GM19455 (cell line): Measurements from ENCODE around the gene CYB5R4.

Source experiments
- ATAC-seq: cut with Tn5 transposase; IDR thresholded peaks from one replicate; pipeline ENCODE4 v1.9.1; 2021; ENCODE audit not compliant: unreplicated experiment

The CYB5R4 gene, protein sequence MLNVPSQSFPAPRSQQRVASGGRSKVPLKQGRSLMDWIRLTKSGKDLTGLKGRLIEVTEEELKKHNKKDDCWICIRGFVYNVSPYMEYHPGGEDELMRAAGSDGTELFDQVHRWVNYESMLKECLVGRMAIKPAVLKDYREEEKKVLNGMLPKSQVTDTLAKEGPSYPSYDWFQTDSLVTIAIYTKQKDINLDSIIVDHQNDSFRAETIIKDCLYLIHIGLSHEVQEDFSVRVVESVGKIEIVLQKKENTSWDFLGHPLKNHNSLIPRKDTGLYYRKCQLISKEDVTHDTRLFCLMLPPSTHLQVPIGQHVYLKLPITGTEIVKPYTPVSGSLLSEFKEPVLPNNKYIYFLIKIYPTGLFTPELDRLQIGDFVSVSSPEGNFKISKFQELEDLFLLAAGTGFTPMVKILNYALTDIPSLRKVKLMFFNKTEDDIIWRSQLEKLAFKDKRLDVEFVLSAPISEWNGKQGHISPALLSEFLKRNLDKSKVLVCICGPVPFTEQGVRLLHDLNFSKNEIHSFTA

DNA sequence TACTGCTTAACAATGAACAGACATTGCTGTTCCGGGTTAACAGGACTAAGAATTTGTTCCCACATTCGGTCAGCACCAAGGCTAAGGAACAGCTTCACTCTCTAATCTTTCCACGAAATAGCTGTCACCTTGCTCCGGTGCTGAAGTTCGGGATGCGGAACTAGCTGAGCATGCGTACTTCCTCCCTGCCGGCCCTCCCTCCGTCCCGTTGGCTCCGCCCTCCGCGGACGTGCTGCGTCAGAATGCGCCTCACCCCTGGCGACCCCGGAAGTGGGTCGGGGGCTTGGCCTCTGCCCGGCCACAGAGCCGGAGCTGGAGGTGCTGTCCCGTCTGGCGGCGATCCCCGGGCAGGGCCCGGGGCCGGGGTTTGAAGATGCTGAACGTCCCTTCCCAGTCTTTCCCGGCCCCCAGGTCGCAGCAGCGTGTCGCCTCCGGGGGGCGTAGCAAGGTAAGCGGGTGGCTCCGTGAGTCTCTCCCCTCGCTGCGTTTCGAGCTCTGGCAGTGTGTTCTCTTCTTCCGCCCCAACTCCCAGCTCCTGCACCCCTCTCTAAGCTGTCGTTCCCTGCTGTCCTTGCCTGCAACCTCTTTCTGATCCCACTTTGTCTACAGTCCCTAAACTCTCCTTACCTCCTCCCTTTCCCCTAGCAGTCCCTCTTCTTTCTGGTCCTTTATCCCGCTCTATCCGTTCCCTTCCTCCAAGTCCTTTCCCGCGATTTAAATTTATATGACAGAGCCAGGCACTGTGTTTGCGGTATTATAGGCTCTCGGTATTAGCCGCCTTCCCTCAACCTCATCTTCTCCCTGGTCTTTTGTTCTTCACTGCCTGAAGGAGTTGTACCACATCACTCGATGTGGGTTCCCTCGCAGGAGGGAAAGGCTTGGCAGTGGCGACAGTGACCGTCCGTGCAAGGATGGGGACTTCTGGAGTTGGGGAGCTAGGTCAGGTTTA, at the start of gene CYB5R4:
Gene CYB5R4, plus strand, starts transcription at position 280 of the 949 bp plus-strand sequence. Its CDS starts 94 bp downstream, at position 374.
- peak; percentile 99 for ATAC-seq

DNA sequence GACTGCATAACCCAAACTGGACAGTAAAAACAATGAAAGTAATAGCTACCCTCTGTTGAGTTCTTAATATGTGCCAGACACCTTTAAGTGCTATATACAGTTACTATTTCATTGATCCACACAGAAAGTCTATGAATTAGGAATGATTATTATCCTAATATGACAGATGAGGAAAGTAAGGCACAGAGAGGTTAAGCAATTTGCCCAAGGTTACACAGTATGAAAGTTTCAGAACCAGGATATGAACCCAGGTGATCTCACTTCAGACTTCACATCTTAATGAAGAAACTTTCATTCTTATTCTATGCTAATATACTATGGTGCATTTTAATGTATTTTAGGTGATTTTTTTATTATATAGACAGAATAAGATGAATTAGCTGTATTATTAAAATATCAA, 46.9 kb upstream of the CYB5R4 start:
- ATAC-seq = no peak

DNA sequence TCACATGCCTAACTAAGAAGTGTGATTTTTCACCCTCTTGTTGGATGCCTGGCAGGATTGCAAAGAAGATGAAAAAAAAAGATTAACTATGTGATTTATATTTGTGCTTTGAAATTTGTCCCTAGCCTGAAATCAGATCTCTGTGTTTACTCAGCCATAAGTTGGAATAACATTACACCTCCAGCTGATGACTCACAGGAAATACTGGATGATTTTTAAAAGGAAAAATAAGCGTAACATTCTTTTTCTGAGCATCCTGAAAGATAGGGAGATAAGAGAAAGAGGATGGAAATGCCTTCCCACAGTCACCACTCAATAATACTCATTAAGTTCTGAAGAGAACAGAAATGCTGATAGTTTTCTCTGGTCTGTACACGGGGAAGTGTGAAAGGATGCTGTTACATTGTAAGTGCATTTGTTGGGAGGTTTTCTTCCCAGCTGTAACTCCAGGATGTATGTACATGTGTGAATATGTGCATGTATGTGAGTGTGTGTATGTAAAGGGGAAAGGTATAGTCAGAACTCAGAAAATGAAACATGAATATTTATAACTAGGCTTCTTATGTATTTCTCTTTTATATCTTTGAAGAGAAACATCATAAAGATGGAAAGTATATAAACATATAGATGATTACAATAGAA, 43.7 kb upstream of the CYB5R4 start:
- ATAC-seq = no peak

DNA sequence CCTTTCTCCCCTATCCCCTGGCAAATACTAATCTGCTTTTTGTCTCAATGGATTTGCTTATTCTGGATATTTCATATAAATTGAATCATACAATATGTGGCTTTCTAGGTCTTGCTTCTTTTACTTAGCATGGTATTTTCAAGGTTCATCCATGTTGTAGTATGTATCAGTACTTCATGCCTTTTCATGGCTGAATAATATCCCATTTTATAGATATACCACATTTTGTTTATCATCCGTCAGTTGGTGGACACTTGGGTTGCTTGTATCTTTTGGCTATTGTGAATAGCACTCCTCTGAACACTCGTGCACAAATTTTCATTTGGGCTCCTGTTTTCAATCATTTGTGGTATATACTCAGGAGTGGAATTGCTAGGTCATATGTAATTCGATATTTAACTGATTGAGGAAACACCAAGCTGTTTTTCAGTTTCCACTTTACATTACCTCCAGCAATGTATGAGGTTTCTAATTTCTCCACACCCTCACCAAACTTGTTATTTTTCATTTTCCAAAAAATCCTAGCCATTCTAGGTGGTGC, 36.8 kb upstream of the CYB5R4 start:
- no peak for ATAC-seq

DNA sequence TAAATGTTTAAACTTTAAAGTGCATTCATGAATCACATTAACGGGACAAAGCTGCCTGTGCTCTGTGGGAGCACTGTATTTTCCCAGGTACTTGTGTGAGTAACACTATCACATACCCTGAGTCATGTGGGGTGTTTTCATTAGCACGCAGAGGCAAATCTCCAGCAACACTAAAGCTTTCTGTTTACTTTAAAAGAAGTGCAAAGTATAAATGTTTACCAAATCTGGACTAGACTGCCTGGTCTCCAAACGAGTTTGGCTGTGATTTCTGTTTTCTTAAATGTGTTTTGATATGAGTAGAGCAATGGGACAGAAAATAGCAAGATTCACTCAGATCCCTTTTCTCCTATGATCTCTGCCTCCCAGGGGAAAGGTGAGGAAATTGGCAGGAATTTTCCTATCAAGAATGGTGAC, 35.1 kb upstream of the CYB5R4 start:
- no peak for ATAC-seq

DNA sequence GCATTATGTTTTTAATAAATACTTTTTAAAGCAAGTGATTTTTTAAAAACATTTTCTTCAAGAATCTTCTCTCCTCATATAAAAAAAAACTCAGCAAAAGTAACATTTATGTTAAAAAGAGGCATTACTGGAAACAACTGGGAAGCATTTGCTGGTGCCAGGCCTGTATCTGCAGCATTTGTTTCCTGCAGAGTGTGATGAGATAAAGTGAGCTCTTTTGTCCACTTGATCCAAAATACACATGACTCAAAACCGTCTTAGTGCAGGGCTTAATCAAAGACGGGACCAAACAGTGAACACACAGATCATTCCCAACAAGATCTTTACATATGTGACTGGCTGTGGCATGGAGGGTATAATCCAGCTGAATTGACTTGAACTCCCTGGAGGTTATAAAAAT, 34.7 kb upstream of the CYB5R4 start:
- ATAC-seq = no peak

DNA sequence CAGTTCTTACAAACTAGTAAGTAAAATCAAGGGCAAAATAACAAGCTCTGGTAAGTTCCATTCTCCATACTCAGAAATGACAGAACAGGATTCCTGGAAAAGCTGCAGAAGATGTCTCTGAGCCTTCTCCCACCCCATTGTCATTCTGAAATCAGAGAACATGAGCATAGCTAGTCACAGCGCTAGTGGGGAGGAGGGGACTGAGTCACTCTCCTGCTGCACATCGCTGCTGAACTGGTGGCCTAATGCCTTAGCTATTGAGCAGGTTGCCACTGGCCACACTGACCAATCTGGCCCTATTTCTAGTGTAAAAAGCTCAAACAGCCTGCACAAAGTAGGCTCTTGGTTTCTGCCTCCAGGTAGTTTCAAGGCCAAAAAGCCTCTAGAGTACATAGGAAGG, 32.4 kb upstream of the CYB5R4 start:
- no peak for ATAC-seq

DNA sequence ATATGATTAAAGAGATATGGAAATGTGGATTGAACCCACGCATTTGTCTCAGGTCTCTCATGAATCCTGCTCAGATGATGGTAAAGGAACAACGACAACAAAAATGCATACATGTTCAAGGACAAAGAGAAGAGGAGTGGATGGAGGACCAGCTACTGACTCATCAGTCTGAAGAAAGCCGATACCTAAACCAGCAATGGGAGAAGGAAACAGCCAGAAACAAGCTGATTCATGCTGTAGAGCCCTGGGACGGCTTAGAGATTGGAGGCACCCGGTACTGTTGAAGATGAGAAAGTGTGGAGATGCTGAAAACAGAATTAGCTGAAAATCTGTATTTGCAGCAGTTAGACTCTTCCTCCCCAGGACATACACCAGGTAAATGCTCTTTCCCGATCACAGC, 20.8 kb upstream of the CYB5R4 start:
- ATAC-seq = no peak

DNA sequence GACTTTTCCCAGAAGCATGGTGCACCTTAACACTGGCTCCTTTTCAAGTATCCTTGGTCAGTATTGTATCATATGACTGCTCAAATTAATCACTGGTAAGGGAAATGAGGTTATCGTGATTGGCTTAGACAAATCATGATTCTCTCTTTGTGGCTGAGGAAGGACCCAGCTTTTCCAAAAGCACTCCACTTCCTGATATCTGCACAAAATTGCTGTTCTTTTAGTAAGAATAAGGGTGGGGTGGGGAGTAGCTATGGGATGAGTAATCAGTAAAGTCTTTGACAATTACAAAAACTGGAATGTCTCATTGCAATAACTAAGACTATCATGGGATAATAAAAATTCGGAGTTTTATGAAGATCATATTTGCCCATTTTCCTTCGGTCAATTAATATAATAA, 15.3 kb upstream of the CYB5R4 start:
- no peak for ATAC-seq

DNA sequence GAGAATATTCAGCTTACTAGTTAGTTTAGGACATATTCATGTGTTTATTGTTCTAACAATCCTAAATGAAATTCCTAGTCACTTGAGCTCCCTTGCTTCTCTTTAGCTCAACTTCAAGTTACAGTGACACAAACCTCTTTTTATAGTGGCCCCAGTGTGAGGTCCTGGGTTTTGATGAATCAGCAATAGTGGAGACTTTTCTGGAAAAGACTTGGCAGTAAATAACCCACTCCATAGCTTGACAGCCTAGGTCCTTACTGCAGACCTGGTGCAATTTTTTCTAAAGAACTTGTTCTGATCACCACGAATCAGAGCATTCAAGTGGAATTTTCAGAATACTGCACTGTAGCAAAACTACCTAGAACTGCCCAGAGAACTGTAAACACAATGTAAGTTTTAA, 13.2 kb upstream of the CYB5R4 start:
- ATAC-seq = no peak

DNA sequence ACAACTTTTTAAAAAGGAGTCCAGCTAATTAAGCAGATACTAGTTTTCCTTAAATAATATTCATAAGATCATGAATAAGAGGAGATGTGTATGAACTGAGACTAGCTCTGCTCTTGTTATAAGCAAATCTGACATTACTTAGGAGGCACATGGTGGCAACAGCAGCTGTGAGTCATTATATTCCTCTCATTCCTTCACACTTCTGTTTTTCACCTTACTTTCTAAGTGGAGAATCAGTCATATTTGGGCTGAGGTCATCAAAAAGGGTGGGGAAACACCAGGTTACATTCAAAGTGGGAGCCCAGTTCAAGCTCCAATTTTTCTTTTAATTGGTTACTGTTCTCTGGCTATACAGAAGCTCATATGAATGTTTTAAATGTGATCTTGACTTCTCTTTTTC, 12.3 kb upstream of the CYB5R4 start:
- ATAC-seq = peak; percentile 78

DNA sequence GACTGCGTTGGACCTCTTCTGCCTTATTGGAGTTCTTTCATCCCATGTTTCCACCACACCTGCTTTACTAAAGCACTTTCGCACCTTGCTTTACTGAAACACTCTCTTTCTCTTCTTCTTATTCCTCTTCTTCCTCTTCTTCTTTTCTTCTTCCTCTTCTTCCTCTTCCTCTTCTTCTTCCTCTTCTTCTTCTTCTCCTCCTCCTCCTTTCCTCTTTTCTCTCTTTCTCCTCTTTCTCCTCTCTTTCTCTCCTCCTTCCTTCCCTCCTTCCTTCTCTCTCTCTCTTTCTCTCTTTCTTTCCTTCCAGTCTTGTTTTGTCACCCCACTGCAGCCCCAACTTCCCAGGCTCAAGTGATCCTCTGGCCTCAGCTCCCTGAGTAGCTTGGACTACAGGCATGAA, 10.4 kb upstream of the CYB5R4 start:
- no peak for ATAC-seq

DNA sequence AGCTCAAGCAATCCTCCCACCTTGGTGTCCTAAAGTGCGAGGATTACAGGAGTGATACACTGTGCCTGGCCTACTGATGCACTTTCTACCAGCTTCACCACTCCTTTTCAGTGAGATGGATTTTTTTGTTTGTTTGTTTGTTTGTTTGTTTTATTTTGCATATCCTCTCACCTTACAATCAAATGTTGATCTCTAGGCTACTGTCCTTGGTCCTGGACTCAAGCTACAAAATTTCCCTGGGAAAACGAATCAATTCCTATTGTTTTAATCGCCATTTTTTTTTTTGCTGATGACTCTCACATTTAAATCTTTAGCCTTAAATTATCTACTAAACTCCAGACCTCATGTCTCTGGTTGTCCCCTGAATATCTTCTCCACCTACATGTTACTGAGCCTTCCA, 9.9 kb upstream of the CYB5R4 start:
- ATAC-seq = no peak

DNA sequence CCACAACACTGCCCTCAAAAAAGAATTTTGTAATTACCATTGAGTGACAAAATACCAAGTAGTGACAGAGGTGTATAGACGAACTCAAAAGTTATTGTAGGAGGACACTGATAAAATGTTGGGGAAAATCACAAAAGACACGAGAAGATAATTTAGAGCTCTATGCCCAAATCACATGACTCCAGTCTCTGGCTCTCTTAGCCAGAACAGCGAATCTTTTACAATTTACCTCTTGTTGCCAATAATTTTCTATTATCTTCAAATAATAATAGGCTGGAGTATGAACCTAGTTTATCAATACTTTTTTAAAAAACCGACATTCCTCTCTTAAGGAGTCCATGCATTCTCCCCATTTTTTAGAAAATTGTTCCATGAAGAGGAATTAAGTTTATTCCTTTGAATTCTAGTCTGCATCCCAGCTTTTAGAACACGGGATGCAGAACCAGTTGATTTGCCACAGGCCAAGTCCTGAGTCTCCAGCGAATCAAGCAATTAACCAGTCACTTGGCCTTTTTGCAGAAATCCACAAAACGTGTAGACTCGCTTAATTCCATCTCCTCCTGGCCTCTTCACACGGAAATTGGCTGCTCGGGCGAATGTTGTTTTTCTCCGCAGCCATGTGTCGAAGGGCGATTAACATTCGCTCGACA, 6.8 kb upstream of the CYB5R4 start:
- ATAC-seq = no peak

DNA sequence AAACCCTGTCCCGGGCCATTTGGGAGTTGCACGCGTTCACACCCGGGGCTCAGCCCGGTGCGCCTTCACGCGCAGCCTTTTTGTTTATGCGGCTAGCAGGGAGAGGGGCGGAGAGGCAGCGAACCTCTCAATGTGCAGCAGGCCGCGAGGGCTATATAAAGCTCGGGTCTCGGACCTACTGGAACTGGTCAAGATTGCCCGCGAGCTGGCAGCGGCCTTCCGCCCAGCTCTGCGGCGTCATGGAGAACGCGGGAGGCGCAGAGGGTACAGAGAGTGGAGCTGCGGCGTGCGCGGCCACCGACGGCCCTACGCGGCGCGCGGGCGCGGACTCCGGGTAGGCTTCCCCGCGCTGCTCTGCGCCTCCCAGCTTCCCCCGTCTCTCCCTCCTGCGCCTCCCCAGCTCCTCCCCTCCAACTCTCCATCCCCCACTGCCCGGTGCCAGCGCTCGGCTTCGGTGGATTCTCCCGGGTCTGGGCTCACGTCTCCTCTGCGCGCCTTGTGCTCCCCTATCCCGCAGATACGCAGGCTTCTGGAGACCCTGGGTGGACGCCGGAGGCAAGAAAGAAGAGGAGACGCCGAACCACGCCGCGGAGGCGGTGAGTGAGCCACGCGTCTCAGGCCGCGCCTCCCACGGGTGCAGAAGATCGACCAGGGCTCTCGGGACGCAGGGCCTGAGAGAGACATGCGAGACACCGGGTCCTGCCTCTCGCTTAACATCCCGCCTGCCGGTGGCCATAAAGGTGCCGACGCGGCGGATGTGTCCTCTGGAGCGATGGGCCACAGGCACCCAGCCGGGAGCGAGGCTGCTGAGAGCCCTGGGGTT, 6.1 kb upstream of the CYB5R4 start, which contains the start of gene RIPPLY2:
Gene RIPPLY2, plus strand, starts transcription at position 183 of the 823 bp plus-strand sequence. Its CDS starts 57 bp downstream, at position 240.
- no peak for ATAC-seq

DNA sequence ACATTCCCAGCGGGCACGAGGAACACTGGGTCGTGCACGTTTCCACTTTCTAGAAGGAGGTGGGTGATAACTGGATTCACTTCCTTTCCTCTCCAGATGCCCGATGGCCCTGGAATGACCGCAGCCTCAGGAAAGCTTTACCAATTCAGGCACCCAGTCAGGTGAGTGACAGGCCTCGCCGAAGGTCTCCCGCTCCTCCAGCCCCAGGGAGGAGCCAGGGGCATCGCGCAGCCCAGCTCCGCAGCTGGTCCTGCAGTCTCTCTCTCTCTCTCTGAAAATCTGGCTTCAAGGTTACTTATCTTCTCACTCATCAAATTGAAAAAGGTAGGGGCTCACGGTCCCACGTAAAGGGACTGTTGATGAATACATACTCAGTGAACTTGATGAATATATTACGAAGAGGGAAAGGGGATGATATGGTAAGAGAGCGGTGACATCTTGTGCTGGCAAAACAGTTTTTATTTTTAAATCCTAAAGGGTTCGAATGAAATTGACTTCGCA, 5.4 kb upstream of the CYB5R4 start:
- no peak for ATAC-seq

DNA sequence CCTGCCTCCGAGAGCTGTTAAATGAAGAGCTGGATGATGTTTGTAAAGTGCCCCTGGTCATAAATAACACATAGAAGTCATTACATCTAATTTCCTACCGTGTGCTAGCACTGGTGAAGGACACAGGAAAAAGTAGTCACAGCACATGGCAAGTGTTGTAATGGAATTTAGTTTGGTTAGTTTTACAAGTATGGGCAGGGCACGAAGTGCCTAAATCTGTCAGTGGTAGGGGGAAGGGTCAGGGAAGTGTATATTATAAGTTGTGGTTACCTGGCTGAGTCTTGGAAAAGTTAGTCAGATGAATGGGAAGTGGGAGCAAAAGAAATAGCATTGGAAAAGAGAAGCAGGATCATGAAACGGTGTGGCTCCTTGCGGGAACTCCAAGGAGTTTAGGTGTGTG, 4.7 kb upstream of the CYB5R4 start:
- ATAC-seq = no peak

DNA sequence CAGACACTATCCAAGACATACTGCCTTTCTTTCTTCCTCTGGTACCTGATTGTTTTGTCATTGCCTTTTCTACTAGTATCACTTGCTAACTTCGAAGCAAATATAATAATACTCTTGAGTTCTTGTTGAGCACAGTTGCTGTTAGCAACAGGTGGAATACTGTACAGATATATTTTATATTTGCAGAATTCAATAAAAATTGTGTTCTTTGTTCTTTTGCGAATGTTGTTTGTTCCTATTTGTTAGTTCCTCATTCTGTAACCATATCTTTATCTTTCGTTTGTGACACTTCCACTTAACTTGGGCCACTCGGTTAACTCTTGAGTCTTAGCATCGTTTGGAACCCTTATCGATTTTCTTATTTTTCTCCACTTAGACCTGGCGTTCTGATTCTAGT, 868 bp downstream of the CYB5R4 start:
- no peak for ATAC-seq

DNA sequence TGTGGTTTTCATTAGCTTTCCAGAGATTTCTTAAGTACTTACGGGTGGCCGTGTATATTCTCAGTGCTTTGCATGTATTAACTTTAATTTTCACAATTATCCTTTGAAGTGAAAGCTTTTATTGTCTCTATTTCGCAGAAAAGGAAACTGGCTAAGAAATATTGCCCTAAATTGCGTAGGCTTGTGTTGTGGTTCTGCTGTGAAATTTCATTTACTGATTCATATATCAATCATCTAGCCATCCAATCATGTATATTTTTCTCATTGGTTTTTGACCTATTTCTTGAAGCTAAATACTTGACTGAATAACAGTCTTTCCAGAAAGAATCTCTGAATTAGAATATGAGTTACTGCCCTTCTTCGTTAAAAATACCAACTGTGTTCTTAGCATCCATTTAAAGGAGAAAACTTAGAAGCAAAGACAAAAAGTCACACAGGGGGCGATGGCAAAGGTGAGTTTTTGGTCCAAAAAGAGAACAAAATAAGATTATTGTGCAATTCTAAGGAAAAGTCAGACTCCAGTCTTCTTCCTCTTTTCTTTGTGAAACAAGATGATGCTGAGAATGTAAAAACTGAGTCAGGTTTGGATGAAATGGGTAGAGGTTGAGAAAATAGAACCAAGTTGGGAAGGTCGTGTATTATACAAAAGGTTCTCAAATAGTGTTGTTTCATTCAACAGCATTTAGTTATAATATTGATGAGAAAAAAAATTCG, 1.4 kb downstream of the CYB5R4 start:
- ATAC-seq = no peak
